ENCODE data around the gene ZGPAT. TPM values are rescaled to one million over a fixed set of nuclear protein-coding genes. Genes with fewer than 3 reads are reported as not detected.

Gene ZGPAT
- total and polyA plus RNA-seq, 2 donors (not counting 3 experiments of a cell fraction or from before 2014, with no cell fraction given), result 23.1 to 29.3 TPM

DNA sequence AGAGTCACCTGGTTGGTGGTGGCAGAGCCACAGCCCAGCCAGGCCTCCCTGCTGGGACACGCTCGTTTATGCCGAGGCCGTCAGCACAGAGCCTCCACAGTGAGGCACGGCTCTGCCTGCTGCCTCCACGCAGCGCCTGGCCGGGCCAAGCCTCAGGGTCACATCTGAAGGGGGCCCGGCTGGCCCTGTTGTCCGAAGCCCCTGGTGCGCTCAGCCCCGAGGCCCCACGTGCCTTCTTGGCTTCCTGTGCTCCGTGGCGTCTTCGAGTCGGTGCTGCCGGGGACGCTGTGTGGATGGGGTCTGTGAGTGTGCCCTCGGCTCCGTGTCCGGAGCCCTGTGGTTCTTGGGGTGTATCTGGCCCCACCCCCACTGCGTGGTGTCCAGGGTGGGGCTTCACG, 21.7 kb upstream of the ZGPAT start:
- FAIRE-seq (no peak), DNase-seq (ENCODE audit: low read depth, low spot score) (no peak)
- dilution Hi-C loops (cut with MboI; ENCODE audit: extremely low pct_ligation_motif_present, low sequenced_read_pairs) (no loop called here), intact Hi-C loops (cut with micrococcal nuclease) (loop anchor here (1.0 kb wide), 2 partner anchors 28 to 58 kb away; partner anchors contain the start of gene RTEL1)
- Histone ChIP-seq H4K20me1 (replicated peaks; ENCODE audit: control insufficient read depth, extremely low read depth, insufficient read depth, low read length) (no peaks in the 10 kb centered on the region), H3K9me1 (replicated peaks; ENCODE audit: control insufficient read depth, extremely low read depth, insufficient read depth, low read length) (no peaks in the 10 kb centered on the region), H3K9me3 (replicated peaks; ENCODE audit: control insufficient read depth, insufficient read depth, low read length) (no peaks in the 10 kb centered on the region), H3K4me1 (ENCODE audit: control insufficient read depth, extremely low read depth, insufficient read depth, low read length) (peaks cover 56% of the 10 kb centered on the region), H2AFZ (ENCODE audit: low read depth, low read length) (no peak overlapping the region), H3K9ac (replicated peaks; ENCODE audit: extremely low read depth, insufficient read depth, low read length) (peak overlapping the region; percentile 10), H3K4me3 (replicated peaks in 1 of 3; ENCODE audit: insufficient read depth in 1 of 3, low read depth in 1 of 3, low read length in 3 of 3) (no peak overlapping the region), H3K36me3 (ENCODE audit: control insufficient read depth in 2 of 2, extremely low read depth in 1 of 2, insufficient read depth in 2 of 2, low read length in 2 of 2) (no peaks in the 10 kb centered on the region), H3K79me2 (ENCODE audit: control insufficient read depth, insufficient read depth, low read length) (peaks cover 4% of the 10 kb centered on the region), H3K27me3 (ENCODE audit: control insufficient read depth in 2 of 2, insufficient read depth in 2 of 2, low read length in 2 of 2) (no peaks in the 10 kb centered on the region), H3K27ac (ENCODE audit: insufficient read depth, low read depth, low read length) (peak overlapping the region; percentile 79), H3K4me2 (ENCODE audit: insufficient read depth, low read length) (no peak overlapping the region)
- CTCF ChIA-PET, result interaction anchor here (1.2 to 3.2 kb wide), 5 partner anchors 10 to 148 kb away, joined by 3 to 13 read pairs (median 5); partner anchors contain the start of genes PTK6 and TNFRSF6B
- TF ChIP-seq FOS (IDR thresholded peaks at IDR 0.05; ENCODE audit: borderline replicate concordance, insufficient read depth, low read length) (peak; percentile 3), EZH2 (IDR thresholded peaks at IDR 0.05; ENCODE audit: borderline replicate concordance, low read depth, low read length, severe bottlenecking) (no peak)
- TSS peak; percentile 35 for BruUV-seq (replicated peaks)
- POLR2A ChIA-PET, result interaction anchor here (1.6 kb wide), 1 partner anchor 21 kb away, joined by 9 read pairs; the partner anchor contains the start of genes ARFRP1 and ZGPAT

DNA sequence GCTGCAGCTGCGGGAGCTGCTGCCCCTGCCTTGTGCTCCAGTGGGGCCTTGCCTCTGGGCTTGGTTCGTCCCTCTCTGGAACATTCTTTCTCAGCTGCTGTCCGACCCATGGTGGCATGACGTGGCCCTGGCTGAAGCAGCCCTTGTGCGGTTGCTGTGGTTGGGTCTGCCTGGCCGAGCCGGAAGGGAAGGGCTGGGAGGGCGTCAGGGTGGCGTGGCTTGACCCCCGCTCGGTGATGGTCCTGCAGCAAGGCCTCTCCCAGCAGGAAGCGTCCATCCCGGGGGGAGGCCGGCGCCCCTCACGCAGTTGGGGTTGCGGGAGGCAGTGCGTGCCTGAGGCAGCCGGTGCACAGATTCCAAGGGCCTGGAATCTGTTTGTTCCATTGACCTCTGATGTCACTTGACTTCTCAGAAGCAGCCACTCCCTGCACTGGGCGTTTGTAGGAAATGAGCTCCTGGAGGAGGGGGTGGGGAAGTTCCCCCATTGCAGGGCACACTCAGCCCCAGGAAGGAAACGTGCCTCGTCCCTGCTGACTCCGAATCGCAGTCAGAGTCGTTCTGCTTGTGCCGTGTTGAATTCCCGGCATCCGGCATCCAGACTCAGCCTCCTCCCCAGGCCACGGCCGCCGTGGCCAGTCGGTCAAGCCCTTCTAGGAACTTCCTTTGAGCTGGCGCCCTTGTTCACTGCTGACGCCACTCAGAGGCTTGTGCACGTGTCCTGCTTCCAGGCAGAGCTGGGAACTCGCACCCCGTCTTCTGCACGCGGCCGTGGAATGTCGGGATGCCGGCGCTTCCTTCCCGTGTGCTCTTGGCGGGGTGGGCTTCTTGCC, 21.1 kb upstream of the ZGPAT start:
- BruUV-seq (replicated peaks), result TSS peak; percentile 4
- CTCF ChIA-PET, result interaction anchor here (1.1 to 3.2 kb wide), 7 partner anchors 10 to 149 kb away, joined by 3 to 13 read pairs (median 5); partner anchors contain the start of genes ARFRP1, PTK6, TNFRSF6B and ZGPAT
- POLR2A ChIA-PET, result interaction anchor here (1.6 kb wide), 1 partner anchor 21 kb away, joined by 9 read pairs; the partner anchor contains the start of genes ARFRP1 and ZGPAT
- H3K9ac ChIP-seq (replicated peaks; ENCODE audit: extremely low read depth, insufficient read depth, low read length), result peak overlapping the region; percentile 10
- H3K4me2 ChIP-seq (ENCODE audit: insufficient read depth, low read length), result no peak overlapping the region
- H2AFZ ChIP-seq (ENCODE audit: low read depth, low read length), result no peak overlapping the region
- no peaks in the 10 kb centered on the region for H3K27me3 ChIP-seq (ENCODE audit: control insufficient read depth in 2 of 2, insufficient read depth in 2 of 2, low read length in 2 of 2)
- H3K79me2 ChIP-seq (ENCODE audit: control insufficient read depth, insufficient read depth, low read length), result peaks cover 4% of the 10 kb centered on the region
- no peaks in the 10 kb centered on the region for H3K9me1 ChIP-seq (replicated peaks; ENCODE audit: control insufficient read depth, extremely low read depth, insufficient read depth, low read length)
- no peaks in the 10 kb centered on the region for H4K20me1 ChIP-seq (replicated peaks; ENCODE audit: control insufficient read depth, extremely low read depth, insufficient read depth, low read length)
- intact Hi-C loops (cut with micrococcal nuclease) (loop anchor here (1.0 kb wide), 3 partner anchors 13 to 58 kb away; partner anchors contain the start of gene RTEL1), dilution Hi-C loops (cut with MboI; ENCODE audit: extremely low pct_ligation_motif_present, low sequenced_read_pairs) (no loop called here)
- DNase-seq (ENCODE audit: low read depth, low spot score), result peak; percentile 92
- H3K4me3 ChIP-seq (replicated peaks in 1 of 3; ENCODE audit: insufficient read depth in 1 of 3, low read depth in 1 of 3, low read length in 3 of 3), result no peak overlapping the region
- H3K4me1 ChIP-seq (ENCODE audit: control insufficient read depth, extremely low read depth, insufficient read depth, low read length), result peaks cover 49% of the 10 kb centered on the region
- no peaks in the 10 kb centered on the region for H3K9me3 ChIP-seq (replicated peaks; ENCODE audit: control insufficient read depth, insufficient read depth, low read length)
- H3K27ac ChIP-seq (ENCODE audit: insufficient read depth, low read depth, low read length), result peak overlapping the region; percentile 79
- no peaks in the 10 kb centered on the region for H3K36me3 ChIP-seq (ENCODE audit: control insufficient read depth in 2 of 2, extremely low read depth in 1 of 2, insufficient read depth in 2 of 2, low read length in 2 of 2)
- TF ChIP-seq GATA2 (IDR thresholded peaks at IDR 0.05; ENCODE audit: insufficient read depth, insufficient read length, low read depth, low read length) (no peak), EZH2 (IDR thresholded peaks at IDR 0.05; ENCODE audit: borderline replicate concordance, low read depth, low read length, severe bottlenecking) (no peak), POLR2A (IDR thresholded peaks at IDR 0.05; ENCODE audit: low read depth, low read length) (peak; percentile 55), JUN (IDR thresholded peaks at IDR 0.05; ENCODE audit: borderline replicate concordance, insufficient read depth, insufficient read length, low read depth) (peak; percentile 16), MYC (IDR thresholded peaks at IDR 0.05; ENCODE audit: low read depth, low read length) (peak; percentile 85), POLR2AphosphoS5 (IDR thresholded peaks at IDR 0.05; ENCODE audit: insufficient read depth, low read depth, low read length) (peak; percentile 94), CTCF (IDR thresholded peaks at IDR 0.05; ENCODE audit: extremely low read depth in 1 of 2, insufficient read depth in 1 of 2, low read depth in 1 of 2, low read length in 2 of 2) (no peak), MAX (IDR thresholded peaks at IDR 0.05; ENCODE audit: insufficient read depth, insufficient read length) (peak; percentile 83), FOS (IDR thresholded peaks at IDR 0.05; ENCODE audit: borderline replicate concordance, insufficient read depth, low read length) (peak; percentile 37)
- FAIRE-seq, result peak; percentile 98
